HEK293 (cell line): Measurements from ENCODE around the gene SFMBT2.

Experiments
- SP2 ChIP-seq: fragments of 450-650 bp; formaldehyde crosslinking; IDR thresholded peaks from 2 replicates; pipeline ENCODE4 v1.5.1; 2016; ENCODE audit warnings: missing biosample characterization, missing genetic modification characterization
- ZNF121 ChIP-seq: fragments of 450-650 bp; formaldehyde crosslinking; IDR thresholded peaks from 2 replicates; pipeline ENCODE4 v1.5.1; 2016; ENCODE audit warnings: missing biosample characterization, missing genetic modification characterization
- ZNF146 ChIP-seq: fragments of 450-650 bp; formaldehyde crosslinking; IDR thresholded peaks from 2 replicates; pipeline ENCODE4 v1.5.1; 2016; ENCODE audit warnings: missing biosample characterization, missing genetic modification characterization
- ZNF510 ChIP-seq: fragments of 450-650 bp; formaldehyde crosslinking; IDR thresholded peaks from 2 replicates; pipeline ENCODE4 v1.5.1; 2018; ENCODE audit warnings: mild to moderate bottlenecking, missing genetic modification characterization, missing biosample characterization; ENCODE audit not compliant: insufficient replicate concordance
- ZNF785 ChIP-seq: fragments of 450-650 bp; formaldehyde crosslinking; IDR thresholded peaks from 2 replicates; pipeline ENCODE4 v1.5.1; 2016; ENCODE audit warnings: missing biosample characterization, missing genetic modification characterization
- TF ChIP-seq, protein P1 (sequence below): fragments of 450-650 bp; formaldehyde crosslinking; IDR thresholded peaks from 2 replicates; pipeline ENCODE4 v1.5.1; 2016; ENCODE audit warnings: missing biosample characterization, missing genetic modification characterization
- TF ChIP-seq, protein P2 (sequence below): fragments of 450-650 bp; formaldehyde crosslinking; IDR thresholded peaks from 2 replicates; pipeline ENCODE4 v1.5.1; 2016; ENCODE audit warnings: missing biosample characterization, missing genetic modification characterization
- TF ChIP-seq, protein P3 (sequence below): fragments of 450-650 bp; formaldehyde crosslinking; IDR thresholded peaks from 2 replicates; pipeline ENCODE4 v1.5.1; 2016; ENCODE audit warnings: missing biosample characterization, missing genetic modification characterization
- TF ChIP-seq, protein P4 (sequence below): fragments of 450-650 bp; formaldehyde crosslinking; IDR thresholded peaks from 2 replicates; pipeline ENCODE4 v1.5.1; 2016; ENCODE audit warnings: missing biosample characterization, missing genetic modification characterization
- TF ChIP-seq, protein P5 (sequence below): fragments of 450-650 bp; formaldehyde crosslinking; IDR thresholded peaks from 2 replicates; pipeline ENCODE4 v1.5.1; 2017; ENCODE audit warnings: missing biosample characterization, missing genetic modification characterization

DNA sequence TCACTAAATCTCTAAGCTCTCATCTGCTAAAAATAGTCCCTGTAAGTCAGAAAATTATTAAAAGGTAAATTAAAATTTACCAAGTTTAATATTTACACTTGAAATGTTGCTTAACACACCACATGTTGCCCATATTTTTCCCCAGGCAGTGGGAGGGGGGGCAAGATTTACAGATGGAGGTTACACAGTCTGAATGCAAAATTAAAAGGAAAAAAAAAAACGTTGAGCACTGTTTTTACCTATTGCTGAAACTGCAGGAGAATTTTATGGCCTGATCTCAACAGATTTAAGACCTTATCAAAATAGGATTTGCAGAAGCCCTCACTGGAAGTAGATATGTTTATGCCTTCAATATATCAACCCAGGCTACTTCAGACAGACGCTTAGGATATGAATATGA lies 133.4 kb downstream of the SFMBT2 start:
- TF ChIP-seq, protein P1, sequence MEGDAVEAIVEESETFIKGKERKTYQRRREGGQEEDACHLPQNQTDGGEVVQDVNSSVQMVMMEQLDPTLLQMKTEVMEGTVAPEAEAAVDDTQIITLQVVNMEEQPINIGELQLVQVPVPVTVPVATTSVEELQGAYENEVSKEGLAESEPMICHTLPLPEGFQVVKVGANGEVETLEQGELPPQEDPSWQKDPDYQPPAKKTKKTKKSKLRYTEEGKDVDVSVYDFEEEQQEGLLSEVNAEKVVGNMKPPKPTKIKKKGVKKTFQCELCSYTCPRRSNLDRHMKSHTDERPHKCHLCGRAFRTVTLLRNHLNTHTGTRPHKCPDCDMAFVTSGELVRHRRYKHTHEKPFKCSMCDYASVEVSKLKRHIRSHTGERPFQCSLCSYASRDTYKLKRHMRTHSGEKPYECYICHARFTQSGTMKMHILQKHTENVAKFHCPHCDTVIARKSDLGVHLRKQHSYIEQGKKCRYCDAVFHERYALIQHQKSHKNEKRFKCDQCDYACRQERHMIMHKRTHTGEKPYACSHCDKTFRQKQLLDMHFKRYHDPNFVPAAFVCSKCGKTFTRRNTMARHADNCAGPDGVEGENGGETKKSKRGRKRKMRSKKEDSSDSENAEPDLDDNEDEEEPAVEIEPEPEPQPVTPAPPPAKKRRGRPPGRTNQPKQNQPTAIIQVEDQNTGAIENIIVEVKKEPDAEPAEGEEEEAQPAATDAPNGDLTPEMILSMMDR, result no peak
- no peak for TF ChIP-seq ZNF785
- TF ChIP-seq, protein P2, sequence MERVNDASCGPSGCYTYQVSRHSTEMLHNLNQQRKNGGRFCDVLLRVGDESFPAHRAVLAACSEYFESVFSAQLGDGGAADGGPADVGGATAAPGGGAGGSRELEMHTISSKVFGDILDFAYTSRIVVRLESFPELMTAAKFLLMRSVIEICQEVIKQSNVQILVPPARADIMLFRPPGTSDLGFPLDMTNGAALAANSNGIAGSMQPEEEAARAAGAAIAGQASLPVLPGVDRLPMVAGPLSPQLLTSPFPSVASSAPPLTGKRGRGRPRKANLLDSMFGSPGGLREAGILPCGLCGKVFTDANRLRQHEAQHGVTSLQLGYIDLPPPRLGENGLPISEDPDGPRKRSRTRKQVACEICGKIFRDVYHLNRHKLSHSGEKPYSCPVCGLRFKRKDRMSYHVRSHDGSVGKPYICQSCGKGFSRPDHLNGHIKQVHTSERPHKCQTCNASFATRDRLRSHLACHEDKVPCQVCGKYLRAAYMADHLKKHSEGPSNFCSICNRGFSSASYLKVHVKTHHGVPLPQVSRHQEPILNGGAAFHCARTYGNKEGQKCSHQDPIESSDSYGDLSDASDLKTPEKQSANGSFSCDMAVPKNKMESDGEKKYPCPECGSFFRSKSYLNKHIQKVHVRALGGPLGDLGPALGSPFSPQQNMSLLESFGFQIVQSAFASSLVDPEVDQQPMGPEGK (tag by site-specific recombination), result no peak
- TF ChIP-seq, protein P3, sequence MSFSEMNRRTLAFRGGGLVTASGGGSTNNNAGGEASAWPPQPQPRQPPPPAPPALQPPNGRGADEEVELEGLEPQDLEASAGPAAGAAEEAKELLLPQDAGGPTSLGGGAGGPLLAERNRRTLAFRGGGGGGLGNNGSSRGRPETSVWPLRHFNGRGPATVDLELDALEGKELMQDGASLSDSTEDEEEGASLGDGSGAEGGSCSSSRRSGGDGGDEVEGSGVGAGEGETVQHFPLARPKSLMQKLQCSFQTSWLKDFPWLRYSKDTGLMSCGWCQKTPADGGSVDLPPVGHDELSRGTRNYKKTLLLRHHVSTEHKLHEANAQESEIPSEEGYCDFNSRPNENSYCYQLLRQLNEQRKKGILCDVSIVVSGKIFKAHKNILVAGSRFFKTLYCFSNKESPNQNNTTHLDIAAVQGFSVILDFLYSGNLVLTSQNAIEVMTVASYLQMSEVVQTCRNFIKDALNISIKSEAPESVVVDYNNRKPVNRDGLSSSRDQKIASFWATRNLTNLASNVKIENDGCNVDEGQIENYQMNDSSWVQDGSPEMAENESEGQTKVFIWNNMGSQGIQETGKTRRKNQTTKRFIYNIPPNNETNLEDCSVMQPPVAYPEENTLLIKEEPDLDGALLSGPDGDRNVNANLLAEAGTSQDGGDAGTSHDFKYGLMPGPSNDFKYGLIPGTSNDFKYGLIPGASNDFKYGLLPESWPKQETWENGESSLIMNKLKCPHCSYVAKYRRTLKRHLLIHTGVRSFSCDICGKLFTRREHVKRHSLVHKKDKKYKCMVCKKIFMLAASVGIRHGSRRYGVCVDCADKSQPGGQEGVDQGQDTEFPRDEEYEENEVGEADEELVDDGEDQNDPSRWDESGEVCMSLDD (tag by site-specific recombination), result no peak
- TF ChIP-seq, protein P4, sequence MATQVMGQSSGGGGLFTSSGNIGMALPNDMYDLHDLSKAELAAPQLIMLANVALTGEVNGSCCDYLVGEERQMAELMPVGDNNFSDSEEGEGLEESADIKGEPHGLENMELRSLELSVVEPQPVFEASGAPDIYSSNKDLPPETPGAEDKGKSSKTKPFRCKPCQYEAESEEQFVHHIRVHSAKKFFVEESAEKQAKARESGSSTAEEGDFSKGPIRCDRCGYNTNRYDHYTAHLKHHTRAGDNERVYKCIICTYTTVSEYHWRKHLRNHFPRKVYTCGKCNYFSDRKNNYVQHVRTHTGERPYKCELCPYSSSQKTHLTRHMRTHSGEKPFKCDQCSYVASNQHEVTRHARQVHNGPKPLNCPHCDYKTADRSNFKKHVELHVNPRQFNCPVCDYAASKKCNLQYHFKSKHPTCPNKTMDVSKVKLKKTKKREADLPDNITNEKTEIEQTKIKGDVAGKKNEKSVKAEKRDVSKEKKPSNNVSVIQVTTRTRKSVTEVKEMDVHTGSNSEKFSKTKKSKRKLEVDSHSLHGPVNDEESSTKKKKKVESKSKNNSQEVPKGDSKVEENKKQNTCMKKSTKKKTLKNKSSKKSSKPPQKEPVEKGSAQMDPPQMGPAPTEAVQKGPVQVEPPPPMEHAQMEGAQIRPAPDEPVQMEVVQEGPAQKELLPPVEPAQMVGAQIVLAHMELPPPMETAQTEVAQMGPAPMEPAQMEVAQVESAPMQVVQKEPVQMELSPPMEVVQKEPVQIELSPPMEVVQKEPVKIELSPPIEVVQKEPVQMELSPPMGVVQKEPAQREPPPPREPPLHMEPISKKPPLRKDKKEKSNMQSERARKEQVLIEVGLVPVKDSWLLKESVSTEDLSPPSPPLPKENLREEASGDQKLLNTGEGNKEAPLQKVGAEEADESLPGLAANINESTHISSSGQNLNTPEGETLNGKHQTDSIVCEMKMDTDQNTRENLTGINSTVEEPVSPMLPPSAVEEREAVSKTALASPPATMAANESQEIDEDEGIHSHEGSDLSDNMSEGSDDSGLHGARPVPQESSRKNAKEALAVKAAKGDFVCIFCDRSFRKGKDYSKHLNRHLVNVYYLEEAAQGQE (tag by site-specific recombination), result no peak
- TF ChIP-seq ZNF146 (tag by site-specific recombination), result no peak
- TF ChIP-seq ZNF510 (tag by site-specific recombination), result no peak
- TF ChIP-seq ZNF121 (tag by site-specific recombination), result no peak
- TF ChIP-seq SP2, result no peak
- TF ChIP-seq, protein P5, sequence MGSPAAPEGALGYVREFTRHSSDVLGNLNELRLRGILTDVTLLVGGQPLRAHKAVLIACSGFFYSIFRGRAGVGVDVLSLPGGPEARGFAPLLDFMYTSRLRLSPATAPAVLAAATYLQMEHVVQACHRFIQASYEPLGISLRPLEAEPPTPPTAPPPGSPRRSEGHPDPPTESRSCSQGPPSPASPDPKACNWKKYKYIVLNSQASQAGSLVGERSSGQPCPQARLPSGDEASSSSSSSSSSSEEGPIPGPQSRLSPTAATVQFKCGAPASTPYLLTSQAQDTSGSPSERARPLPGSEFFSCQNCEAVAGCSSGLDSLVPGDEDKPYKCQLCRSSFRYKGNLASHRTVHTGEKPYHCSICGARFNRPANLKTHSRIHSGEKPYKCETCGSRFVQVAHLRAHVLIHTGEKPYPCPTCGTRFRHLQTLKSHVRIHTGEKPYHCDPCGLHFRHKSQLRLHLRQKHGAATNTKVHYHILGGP (tag by site-specific recombination), result no peak
